ENCODE measurements around the gene MANEAL.
A peak's percentile ranks its signal among the peaks of the same experiment; 100 is the strongest.

The MANEAL gene

DNA sequence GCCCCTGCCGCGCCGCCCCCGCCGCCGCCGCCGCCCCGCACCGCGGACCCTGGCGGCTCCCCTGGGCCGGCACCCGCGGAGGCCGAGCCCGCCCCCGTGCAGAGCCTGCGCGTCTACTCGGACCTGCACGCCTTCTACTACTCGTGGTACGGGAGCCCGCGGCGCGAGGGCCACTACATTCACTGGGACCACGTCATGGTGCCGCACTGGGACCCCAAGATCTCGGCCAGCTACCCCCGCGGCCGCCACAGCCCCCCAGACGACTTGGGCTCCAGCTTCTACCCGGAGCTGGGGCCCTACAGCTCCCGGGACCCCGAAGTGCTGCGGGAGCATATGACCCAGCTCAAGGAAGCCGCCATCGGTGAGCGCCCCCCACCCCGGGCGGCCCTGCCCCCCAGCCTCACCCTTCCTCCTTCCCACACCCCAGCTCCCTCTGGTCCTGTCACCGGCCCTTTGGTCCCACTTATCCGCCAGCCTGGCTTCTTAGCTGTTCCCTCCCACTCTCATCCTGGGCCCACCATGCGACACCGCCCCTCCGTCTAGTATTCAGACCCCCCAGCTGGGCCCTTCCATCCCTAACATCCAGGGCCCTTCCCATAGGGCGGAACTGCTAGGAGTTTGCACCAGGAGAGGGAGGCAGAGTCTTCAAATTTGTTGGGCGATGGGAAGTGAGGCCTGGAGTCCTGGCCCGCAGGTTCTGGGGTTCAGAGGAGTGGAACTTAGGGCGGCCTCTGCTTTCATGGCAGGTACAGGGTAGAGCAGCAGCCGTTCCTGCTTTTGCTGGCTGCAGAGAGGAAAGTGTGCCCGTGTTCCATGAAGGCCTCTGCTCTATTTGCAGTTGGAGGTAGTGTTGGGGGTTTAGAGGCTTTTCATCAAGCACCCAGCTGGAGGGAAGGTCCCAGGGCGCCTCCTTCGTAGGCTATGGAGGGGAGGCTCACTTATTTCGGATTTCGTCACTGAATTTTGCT, 1.0 kb downstream of the MANEAL start:
- Histone ChIP-seq H3K27me3 (ENCODE audit: low read depth, low read length) (no peaks in the 10 kb centered on the region), H3K36me3 (ENCODE audit: control insufficient read depth in 1 of 2, insufficient read depth in 2 of 2, low read length in 2 of 2) (peaks cover 0 to 7% of the 10 kb centered on the region in 2 donors), H3K4me1 (ENCODE audit: control insufficient read depth in 1 of 2, insufficient read depth in 2 of 2, low read length in 2 of 2) (peaks cover 0 to 17% of the 10 kb centered on the region in 2 donors), H3K9me3 (ENCODE audit: control insufficient read depth in 1 of 2, low read length in 2 of 2) (no peaks in the 10 kb centered on the region), H3K27ac (ENCODE audit: low read length) (no peak overlapping the region), H3K4me3 (ENCODE audit: low read depth in 1 of 2, low read length in 2 of 2) (peak overlapping the region in 1 of 2 donors; percentile 59)

DNA sequence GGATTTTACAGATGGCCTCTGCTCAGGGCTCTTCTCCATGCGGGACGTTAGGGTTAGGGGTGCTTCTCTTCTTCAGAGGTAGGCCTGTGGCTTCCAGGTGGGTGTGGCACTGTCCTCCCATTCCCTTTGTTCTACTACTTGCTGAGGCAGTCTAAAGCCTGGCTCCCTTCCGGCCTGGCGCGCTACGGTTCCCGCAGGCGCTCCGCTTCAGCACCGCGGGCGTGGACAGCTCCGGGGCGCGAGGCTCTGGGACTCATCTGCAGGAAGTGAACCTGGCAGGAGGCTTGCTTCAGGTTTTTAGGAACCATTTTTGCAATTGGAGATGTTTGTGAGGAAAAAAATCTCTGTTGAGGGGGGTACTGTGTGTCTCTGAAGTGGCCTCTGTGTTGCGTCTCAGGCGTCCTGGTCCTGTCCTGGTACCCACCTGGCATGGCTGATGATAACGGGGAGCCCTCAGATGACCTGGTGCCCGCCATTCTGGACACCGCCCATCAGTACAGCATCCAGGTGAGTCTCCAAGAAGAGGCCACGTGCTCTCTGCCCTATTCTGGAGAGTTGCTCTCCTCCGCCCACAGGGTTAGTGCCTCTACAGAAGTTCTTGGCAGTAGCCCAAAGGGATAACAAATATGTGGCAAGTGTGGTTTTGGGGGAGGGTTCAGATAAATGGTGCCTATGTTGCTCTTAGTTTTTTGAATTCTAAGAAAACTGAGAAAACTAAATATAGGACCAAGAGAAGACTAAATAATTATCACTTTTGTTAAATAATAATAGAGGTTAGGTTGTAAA, 1.9 kb downstream of the MANEAL start:
- H3K36me3 ChIP-seq (ENCODE audit: control insufficient read depth in 1 of 2, insufficient read depth in 2 of 2, low read length in 2 of 2) = peaks cover 0 to 16% of the 10 kb centered on the region in 2 donors
- H3K4me3 ChIP-seq (ENCODE audit: low read depth in 1 of 2, low read length in 2 of 2) = peak overlapping the region in 1 of 2 donors; percentile 59
- H3K4me1 ChIP-seq (ENCODE audit: control insufficient read depth in 1 of 2, insufficient read depth in 2 of 2, low read length in 2 of 2) = peaks cover 0 to 17% of the 10 kb centered on the region in 2 donors
- no peaks in the 10 kb centered on the region for H3K27me3 ChIP-seq (ENCODE audit: low read depth, low read length)
- H3K27ac ChIP-seq (ENCODE audit: low read length) = no peak overlapping the region
- H3K9me3 ChIP-seq (ENCODE audit: control insufficient read depth in 1 of 2, low read length in 2 of 2) = no peaks in the 10 kb centered on the region

DNA sequence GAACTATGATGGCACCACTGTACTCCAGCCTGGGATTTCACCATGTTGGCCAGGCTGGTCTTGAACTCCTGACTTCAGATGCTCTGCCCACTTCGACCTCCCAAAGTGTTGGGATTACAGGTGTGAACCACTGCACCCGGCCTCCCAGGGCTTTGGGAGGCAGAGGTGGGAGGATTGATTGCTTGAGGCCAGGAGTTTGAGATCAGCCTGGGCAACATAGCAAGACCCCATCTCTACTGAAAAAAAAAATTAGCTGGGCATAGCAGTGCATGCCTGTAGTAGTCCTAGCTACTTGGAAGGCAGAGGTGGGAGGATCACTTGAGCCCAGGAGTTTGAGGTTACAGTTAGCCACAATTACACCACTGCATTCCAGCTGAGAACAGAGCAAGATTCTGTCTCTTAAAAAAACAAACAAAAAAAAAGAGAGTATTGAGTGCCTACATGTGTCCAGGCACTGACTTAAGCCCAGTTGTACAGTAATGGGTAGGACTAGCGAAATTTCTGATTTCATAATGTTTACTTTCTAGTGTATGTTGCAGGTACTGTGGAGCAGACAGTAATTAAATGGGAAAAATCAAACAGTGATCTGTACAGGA, 4.2 kb downstream of the MANEAL start:
- Histone ChIP-seq H3K27me3 (ENCODE audit: low read depth, low read length) (no peaks in the 10 kb centered on the region), H3K4me3 (ENCODE audit: low read depth in 1 of 2, low read length in 2 of 2) (no peak overlapping the region), H3K27ac (ENCODE audit: low read length) (no peak overlapping the region), H3K9me3 (ENCODE audit: control insufficient read depth in 1 of 2, low read length in 2 of 2) (no peaks in the 10 kb centered on the region), H3K36me3 (ENCODE audit: control insufficient read depth in 1 of 2, insufficient read depth in 2 of 2, low read length in 2 of 2) (peaks cover 4 to 30% of the 10 kb centered on the region in 2 donors), H3K4me1 (ENCODE audit: control insufficient read depth in 1 of 2, insufficient read depth in 2 of 2, low read length in 2 of 2) (peaks cover 0 to 17% of the 10 kb centered on the region in 2 donors)

DNA sequence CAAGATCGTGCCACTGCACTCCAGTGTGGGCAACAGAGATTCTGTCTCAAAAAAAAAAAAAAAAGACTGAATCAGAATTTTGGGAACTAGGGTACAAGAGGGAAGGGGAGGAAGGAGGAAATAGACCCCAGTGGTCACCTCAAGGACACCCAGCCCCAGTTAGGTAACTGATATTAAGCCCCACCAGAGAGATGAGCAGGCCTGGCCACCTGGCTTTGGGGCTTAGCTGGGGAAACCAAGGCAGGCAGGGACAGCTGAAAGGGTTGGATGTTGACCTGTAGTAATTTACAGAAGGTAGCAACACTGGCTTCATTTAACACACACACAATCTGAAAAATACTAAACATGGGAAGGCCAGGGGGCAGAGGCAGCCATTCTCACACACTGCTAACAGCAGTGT, 8.8 kb downstream of the MANEAL start:
- no peak overlapping the region for H3K4me3 ChIP-seq (ENCODE audit: low read depth in 1 of 2, low read length in 2 of 2)
- H3K4me1 ChIP-seq (ENCODE audit: control insufficient read depth in 1 of 2, insufficient read depth in 2 of 2, low read length in 2 of 2) = peaks cover 6 to 15% of the 10 kb centered on the region in 2 donors
- no peak overlapping the region for H3K27ac ChIP-seq (ENCODE audit: low read length)
- no peaks in the 10 kb centered on the region for H3K9me3 ChIP-seq (ENCODE audit: control insufficient read depth in 1 of 2, low read length in 2 of 2)
- H3K36me3 ChIP-seq (ENCODE audit: control insufficient read depth in 1 of 2, insufficient read depth in 2 of 2, low read length in 2 of 2) = peaks cover 34 to 66% of the 10 kb centered on the region in 2 donors
- no peaks in the 10 kb centered on the region for H3K27me3 ChIP-seq (ENCODE audit: low read depth, low read length)

DNA sequence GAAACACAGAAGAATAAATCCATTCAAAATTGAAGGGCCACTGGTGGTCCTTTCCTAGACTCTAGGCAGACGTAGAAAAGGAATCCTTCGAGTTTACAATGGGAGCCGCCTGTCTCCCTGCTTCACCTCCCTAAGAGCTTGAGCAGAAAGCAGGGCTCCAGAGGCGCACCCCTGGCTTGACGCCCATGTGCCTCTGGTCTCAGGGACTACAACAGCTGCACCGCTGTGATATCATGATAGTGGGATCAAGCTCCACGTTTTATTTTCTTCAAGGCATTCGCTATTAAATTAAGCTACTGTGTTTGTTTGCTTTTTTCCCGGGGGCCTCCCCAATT, 13.5 kb downstream of the MANEAL start:
- H3K27ac ChIP-seq (ENCODE audit: low read length) = peak overlapping the region; percentile 80
- peaks cover 34 to 43% of the 10 kb centered on the region in 2 donors for H3K36me3 ChIP-seq (ENCODE audit: control insufficient read depth in 1 of 2, insufficient read depth in 2 of 2, low read length in 2 of 2)
- H3K4me1 ChIP-seq (ENCODE audit: control insufficient read depth in 1 of 2, insufficient read depth in 2 of 2, low read length in 2 of 2) = peaks cover 9 to 35% of the 10 kb centered on the region in 2 donors
- H3K4me3 ChIP-seq (ENCODE audit: low read depth in 1 of 2, low read length in 2 of 2) = peak overlapping the region; percentile 81 to 95
- H3K27me3 ChIP-seq (ENCODE audit: low read depth, low read length) = no peaks in the 10 kb centered on the region
- H3K9me3 ChIP-seq (ENCODE audit: control insufficient read depth in 1 of 2, low read length in 2 of 2) = no peaks in the 10 kb centered on the region

DNA sequence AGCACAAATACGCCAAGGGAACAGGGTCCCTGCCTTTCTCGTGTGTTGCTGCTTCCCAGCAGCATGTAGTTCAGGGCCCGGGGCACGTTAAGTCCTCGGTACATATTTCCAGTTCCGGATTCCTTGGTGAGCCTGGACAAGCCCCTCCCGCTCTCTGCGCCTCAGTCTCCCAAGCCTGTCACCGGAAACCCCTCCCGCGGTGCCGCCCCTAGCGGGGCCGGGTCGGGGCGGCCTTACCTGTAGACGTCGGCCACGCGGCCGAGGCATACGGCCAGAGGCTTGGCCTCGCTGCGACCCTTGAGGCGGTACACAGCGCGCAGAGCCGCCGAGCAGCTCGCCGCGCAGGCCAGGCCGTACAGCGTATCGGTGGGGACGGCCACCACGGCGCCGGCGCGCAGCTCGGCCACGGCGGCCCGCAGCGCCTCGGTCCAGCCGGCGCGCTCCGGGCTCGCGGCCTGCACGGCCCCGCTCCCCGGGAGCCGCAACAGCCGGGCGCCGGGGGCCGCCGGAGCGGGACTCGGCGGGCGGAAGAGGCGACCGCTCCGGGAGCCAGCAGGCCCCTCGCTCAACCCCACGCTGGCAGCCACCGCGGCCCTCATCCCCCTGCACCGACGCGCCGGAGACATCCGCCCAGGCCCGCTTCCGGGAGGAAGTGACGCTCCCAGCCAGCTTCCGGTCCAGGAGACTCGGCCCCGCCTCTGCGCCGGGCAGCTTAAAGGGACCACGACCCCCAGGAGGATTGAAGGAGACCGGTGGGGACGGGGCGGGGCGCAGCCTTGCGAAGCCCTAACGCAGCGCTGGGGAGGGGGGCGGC, 14.1 kb downstream of the MANEAL start, which contains the start of the genes C1orf122 and YRDC:
C1orf122 (plus strand) TSS at position 236 of the 814 bp plus-strand sequence. CDS start 615 bp downstream, outside the sequence.
YRDC (minus strand) TSS at position 654 of the 814 bp plus-strand sequence; CDS start at position 626, 28 bp downstream.
- H3K36me3 ChIP-seq (ENCODE audit: control insufficient read depth in 1 of 2, insufficient read depth in 2 of 2, low read length in 2 of 2) = peaks cover 30 to 37% of the 10 kb centered on the region in 2 donors
- H3K9me3 ChIP-seq (ENCODE audit: control insufficient read depth in 1 of 2, low read length in 2 of 2) = no peaks in the 10 kb centered on the region
- H3K27me3 ChIP-seq (ENCODE audit: low read depth, low read length) = no peaks in the 10 kb centered on the region
- H3K4me3 ChIP-seq (ENCODE audit: low read depth in 1 of 2, low read length in 2 of 2) = peak within 1 kb of the TSS; percentile 81 to 95
- peaks cover 9 to 35% of the 10 kb centered on the region in 2 donors for H3K4me1 ChIP-seq (ENCODE audit: control insufficient read depth in 1 of 2, insufficient read depth in 2 of 2, low read length in 2 of 2)
- peak within 1 kb of the TSS; percentile 80 for H3K27ac ChIP-seq (ENCODE audit: low read length)

DNA sequence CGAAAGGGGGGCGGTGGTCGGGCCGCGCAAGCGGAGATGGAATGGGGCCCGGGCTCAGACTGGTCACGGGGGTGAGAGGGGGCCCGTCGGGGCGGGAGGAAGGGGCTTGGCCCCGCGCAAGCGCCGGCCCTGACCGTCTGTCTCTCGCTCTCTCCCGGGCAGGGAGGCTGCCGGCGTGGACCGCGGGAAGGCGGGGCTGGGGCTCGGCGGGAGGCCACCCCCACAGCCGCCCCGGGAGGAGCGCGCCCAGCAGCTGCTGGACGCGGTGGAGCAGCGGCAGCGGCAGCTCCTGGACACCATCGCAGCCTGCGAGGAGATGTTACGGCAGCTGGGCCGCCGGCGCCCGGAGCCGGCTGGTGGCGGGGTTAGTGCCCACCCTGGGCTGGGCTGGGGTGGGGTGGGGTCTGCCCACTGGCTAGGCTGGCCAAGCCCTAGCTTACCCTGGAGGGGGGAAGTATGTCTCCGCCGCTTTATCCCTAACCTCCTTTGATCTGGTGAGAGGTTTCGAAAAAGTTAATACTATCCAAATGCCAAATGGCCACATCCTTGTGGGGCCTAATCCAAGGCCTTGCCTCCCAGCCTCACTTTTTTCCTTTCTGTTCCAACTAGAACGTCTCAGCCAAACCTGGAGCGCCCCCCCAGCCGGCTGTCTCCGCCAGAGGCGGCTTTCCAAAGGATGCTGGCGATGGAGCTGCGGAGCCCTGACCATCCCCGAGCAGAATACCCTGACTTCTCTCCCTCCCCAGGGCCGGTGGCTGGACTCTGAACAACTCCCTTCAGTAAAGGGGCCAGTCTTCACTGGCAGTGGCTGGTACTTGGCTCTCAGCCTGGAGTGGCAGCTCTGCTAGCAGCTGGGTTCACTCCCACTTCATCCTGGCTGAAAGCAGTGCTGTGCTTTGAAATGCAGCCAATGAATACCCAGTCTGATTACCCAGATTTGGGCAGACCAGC, 15.0 kb downstream of the MANEAL start:
- peaks cover 29 to 30% of the 10 kb centered on the region in 2 donors for H3K36me3 ChIP-seq (ENCODE audit: control insufficient read depth in 1 of 2, insufficient read depth in 2 of 2, low read length in 2 of 2)
- H3K27me3 ChIP-seq (ENCODE audit: low read depth, low read length) = no peaks in the 10 kb centered on the region
- peak overlapping the region; percentile 75 for H3K27ac ChIP-seq (ENCODE audit: low read length)
- no peaks in the 10 kb centered on the region for H3K9me3 ChIP-seq (ENCODE audit: control insufficient read depth in 1 of 2, low read length in 2 of 2)
- peaks cover 9 to 35% of the 10 kb centered on the region in 2 donors for H3K4me1 ChIP-seq (ENCODE audit: control insufficient read depth in 1 of 2, insufficient read depth in 2 of 2, low read length in 2 of 2)
- H3K4me3 ChIP-seq (ENCODE audit: low read depth in 1 of 2, low read length in 2 of 2) = peak overlapping the region; percentile 67 to 95

DNA sequence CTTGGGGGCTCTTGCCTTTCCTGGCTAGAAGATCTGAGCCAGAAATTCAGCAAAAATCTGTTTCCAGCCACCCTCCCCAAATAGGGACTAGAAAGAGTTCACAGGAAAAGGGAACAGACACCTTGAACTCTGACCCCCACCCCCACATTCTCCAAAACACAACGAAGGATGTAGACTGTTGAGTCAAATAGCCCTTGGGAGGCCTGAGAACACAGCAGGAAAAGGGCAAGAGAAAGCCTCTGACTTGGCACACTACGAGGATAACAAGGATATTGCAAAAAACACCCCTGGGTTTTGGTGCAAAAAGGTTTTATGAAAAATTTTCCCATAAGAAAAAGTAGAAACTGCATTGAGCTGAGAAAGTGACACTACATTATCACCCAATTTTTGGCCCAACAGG, 16.3 kb downstream of the MANEAL start:
- Histone ChIP-seq H3K4me1 (ENCODE audit: control insufficient read depth in 1 of 2, insufficient read depth in 2 of 2, low read length in 2 of 2) (peaks cover 9 to 35% of the 10 kb centered on the region in 2 donors), H3K27me3 (ENCODE audit: low read depth, low read length) (no peaks in the 10 kb centered on the region), H3K27ac (ENCODE audit: low read length) (no peak overlapping the region), H3K4me3 (ENCODE audit: low read depth in 1 of 2, low read length in 2 of 2) (no peak overlapping the region), H3K9me3 (ENCODE audit: control insufficient read depth in 1 of 2, low read length in 2 of 2) (no peaks in the 10 kb centered on the region), H3K36me3 (ENCODE audit: control insufficient read depth in 1 of 2, insufficient read depth in 2 of 2, low read length in 2 of 2) (peaks cover 23 to 28% of the 10 kb centered on the region in 2 donors)

DNA sequence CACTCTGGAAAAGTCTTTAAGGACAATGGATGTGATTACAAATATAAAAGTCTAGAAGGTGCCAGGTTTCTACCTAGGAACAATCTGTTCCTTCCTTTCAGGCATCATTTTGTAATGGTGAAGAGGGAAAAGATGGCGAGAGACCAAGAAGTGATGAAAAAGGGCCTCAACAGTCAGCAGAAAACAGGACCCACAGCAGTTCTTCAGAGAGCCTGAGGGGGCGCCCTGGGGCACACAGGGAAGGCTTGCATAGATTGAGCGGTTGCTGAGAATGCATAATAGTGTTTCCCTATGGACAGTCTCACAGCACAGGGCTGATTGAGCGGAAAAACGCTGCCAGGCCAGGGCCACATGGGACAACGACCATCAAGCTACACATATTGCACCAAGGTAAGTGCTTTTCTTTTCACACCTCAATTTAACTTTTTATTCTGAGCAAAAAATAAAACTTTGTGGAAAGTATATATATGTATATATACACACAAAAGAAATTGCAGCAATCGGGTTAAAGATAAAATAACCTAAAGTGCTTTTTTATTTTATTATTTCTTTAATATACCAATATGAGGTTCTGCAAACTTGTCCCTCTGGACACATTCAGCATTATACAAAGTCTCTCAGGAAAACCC, 17.5 kb downstream of the MANEAL start:
- Histone ChIP-seq H3K36me3 (ENCODE audit: control insufficient read depth in 1 of 2, insufficient read depth in 2 of 2, low read length in 2 of 2) (peaks cover 18 to 28% of the 10 kb centered on the region in 2 donors), H3K27me3 (ENCODE audit: low read depth, low read length) (no peaks in the 10 kb centered on the region), H3K27ac (ENCODE audit: low read length) (no peak overlapping the region), H3K9me3 (ENCODE audit: control insufficient read depth in 1 of 2, low read length in 2 of 2) (no peaks in the 10 kb centered on the region), H3K4me3 (ENCODE audit: low read depth in 1 of 2, low read length in 2 of 2) (no peak overlapping the region), H3K4me1 (ENCODE audit: control insufficient read depth in 1 of 2, insufficient read depth in 2 of 2, low read length in 2 of 2) (peaks cover 9 to 34% of the 10 kb centered on the region in 2 donors)
